ENCODE measurements around the gene LTBP1.

- TF ChIP-seq, protein P1, sequence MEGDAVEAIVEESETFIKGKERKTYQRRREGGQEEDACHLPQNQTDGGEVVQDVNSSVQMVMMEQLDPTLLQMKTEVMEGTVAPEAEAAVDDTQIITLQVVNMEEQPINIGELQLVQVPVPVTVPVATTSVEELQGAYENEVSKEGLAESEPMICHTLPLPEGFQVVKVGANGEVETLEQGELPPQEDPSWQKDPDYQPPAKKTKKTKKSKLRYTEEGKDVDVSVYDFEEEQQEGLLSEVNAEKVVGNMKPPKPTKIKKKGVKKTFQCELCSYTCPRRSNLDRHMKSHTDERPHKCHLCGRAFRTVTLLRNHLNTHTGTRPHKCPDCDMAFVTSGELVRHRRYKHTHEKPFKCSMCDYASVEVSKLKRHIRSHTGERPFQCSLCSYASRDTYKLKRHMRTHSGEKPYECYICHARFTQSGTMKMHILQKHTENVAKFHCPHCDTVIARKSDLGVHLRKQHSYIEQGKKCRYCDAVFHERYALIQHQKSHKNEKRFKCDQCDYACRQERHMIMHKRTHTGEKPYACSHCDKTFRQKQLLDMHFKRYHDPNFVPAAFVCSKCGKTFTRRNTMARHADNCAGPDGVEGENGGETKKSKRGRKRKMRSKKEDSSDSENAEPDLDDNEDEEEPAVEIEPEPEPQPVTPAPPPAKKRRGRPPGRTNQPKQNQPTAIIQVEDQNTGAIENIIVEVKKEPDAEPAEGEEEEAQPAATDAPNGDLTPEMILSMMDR (optimal IDR thresholded peaks at IDR 0.05 in 1 of 3, IDR thresholded peaks at IDR 0.05 in 1 of 3, conservative IDR thresholded peaks at IDR 0.05 in 1 of 3; ENCODE audit: extremely low read depth in 1 of 3, insufficient read depth in 2 of 3, low read length in 3 of 3) = no peak
- no peak for TF ChIP-seq EZH2 (IDR thresholded peaks at IDR 0.05; ENCODE audit: low read length)
Observed at GRCh38 chr2:33123216-33123615, 176.5 kb downstream of the LTBP1 start.

All from keratinocyte (primary cell).